Spleen (tissue), 11 donors: ENCODE data around the gene CRYBG3. TPM values are rescaled to one million over a fixed set of nuclear protein-coding genes. Genes with fewer than 3 reads are reported as not detected.

Experiments used
- DNase-seq: peaks from one replicate; pipeline ENCODE4 v3.0.0-alpha.2; 2020
- H3K27ac ChIP-seq, 8 donors: fragments of 200-600 bp; sonication (generic) in 7 of 8; 1 replicate in 4 of 8; 2 replicates in 4 of 8; pipeline versions ENCODE4 v1.5.0 to v1.8.0; 2016 to 2021; ENCODE audit warnings: inconsistent platforms in 4 of 8, mild to moderate bottlenecking in 4 of 8, moderate library complexity in 1 of 8
- H3K27me3 ChIP-seq, 7 donors: fragments of 200-600 bp; sonication (generic) in 6 of 7; replicated peaks in 1 of 7; 1 replicate in 4 of 7; 2 replicates in 3 of 7; pipeline versions ENCODE4 v1.5.0 to v1.8.0; 2016 to 2021; ENCODE audit warnings: inconsistent platforms in 3 of 7, mild to moderate bottlenecking in 1 of 7
- H3K36me3 ChIP-seq, 6 donors: fragments of 200-600 bp; sonication (generic) in 5 of 6; 1 replicate in 4 of 6; 2 replicates in 2 of 6; pipeline versions ENCODE4 v1.5.0 to v1.8.0; 2016 to 2021; ENCODE audit warnings: inconsistent platforms in 2 of 6
- H3K4me1 ChIP-seq, 6 donors: fragments of 200-600 bp; sonication (generic) in 5 of 6; 1 replicate in 3 of 6; 2 replicates in 3 of 6; pipeline versions ENCODE4 v1.5.0 to v1.8.0; 2016 to 2021; ENCODE audit warnings: inconsistent platforms in 3 of 6
- H3K4me3 ChIP-seq, 8 donors: fragments of 200-600 bp; sonication (generic) in 7 of 8; 1 replicate in 4 of 8; 2 replicates in 4 of 8; pipeline versions ENCODE4 v1.5.0 to v1.8.0; 2016 to 2021; ENCODE audit warnings: inconsistent platforms in 4 of 8, mild to moderate bottlenecking in 4 of 8, moderate library complexity in 2 of 8
- H3K9me3 ChIP-seq, 8 donors: fragments of 200-600 bp; sonication (generic) in 7 of 8; 1 replicate in 4 of 8; 2 replicates in 4 of 8; pipeline versions ENCODE4 v1.5.0 to v1.8.0; 2016 to 2021; ENCODE audit warnings: inconsistent platforms in 4 of 8
- POLR2A ChIP-seq, 3 donors: fragments of 450-650 bp; IDR thresholded peaks; one replicate each; pipeline ENCODE4 v1.5.1; 2017; ENCODE audit warnings: antibody characterized with exemption in 3 of 3, mild to moderate bottlenecking in 1 of 3
- POLR2AphosphoS5 ChIP-seq, 3 donors: sonication (generic); formaldehyde crosslinking; IDR thresholded peaks; one replicate each; pipeline ENCODE4 v1.5.1; 2017; ENCODE audit warnings: antibody characterized with exemption in 3 of 3
- WGBS, 5 donors: extraction: QIAGEN DNeasy Blood & Tissue Kit in 3 of 5; methylation state at CpG; one replicate each; pipeline versions ENCODE4 v1.1.5 to v1.1.7; 2013 to 2018; 5-methylcytosine and 5-hydroxymethylcytosine counted together
- intact Hi-C: fragments of 100-400 bp; cut with DNase I; formaldehyde crosslinking; loops from one replicate; pipeline ENCODE4 v1.15.0; 2023; ENCODE audit warnings: low total_unique reads
- polyA plus RNA-seq, 3 donors: library from polyadenylated mRNA; stranded (reverse); fragments of 200-250 nt; gene quantifications; one replicate each; pipeline ENCODE4 v1.2.1, GENCODE V29; 2013
- total RNA-seq, 7 donors: library from RNA; depleted of rRNA in 3 of 7; stranded (reverse); fragments of >200 nt in 3 of 7; fragmentation: NEBNext Ultra II Directional in 4 of 7; extraction: Animal tissue kit (Norgen Biotek cat#: 25700) in 4 of 7; gene quantifications; one replicate each; pipeline versions ENCODE4 v1.1.0 to v1.2.1, GENCODE V29; 2016 to 2021
- TF ChIP-seq, protein P1 (sequence below), 11 experiments: fragments of 200-600 bp in 7 of 11; fragments of 450-650 bp in 4 of 11; sonication (generic) in 4 of 11; IDR thresholded peaks in 8 of 11; conservative IDR thresholded peaks in 3 of 11; 1 replicate in 7 of 11; 2 replicates in 4 of 11; pipeline versions ENCODE4 v1.4.0 to v1.8.0; 2016 to 2021; ENCODE audit warnings: antibody characterized with exemption in 11 of 11, inconsistent platforms in 4 of 11, mild to moderate bottlenecking in 1 of 11
- donor health status: healthy with polysubstance abuse.
- donor health status: DM: no; HTN: no; CAD: no; lungs with moderate emphysema.
- donor health status: DM: no; HTN: no; CAD: no.
- donor health status: Bipolar disorder and iron deficiency.
- donor health status: healthy.
- donor health status: DM: no; HTN: no; CAD: no.
- donor health status: DM: yes; HTN: yes; CAD: no.

CRYBG3 gene
- total and polyA plus RNA-seq, 10 donors: 1.5 to 22.6 (median 17.6) TPM

DNA sequence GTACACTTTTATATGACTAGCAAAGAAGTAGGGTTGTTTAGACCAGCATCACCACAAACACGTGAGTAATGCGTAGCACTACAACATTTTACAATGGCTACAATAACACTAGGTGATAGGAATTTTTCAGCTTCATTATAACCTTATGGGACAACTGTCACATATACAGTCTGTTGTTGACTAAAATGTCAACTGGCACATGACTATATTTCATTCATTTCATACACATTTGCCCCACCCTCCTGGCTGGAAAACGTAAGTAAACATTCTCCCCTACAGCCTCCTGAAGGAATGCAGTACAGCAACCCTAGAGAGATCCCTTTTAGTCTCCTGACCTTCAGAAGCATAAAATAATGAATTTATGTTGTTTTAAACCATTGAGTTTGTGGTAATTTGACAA, 134.2 kb downstream of the CRYBG3 start:
- intact Hi-C loops: no loop called here

DNA sequence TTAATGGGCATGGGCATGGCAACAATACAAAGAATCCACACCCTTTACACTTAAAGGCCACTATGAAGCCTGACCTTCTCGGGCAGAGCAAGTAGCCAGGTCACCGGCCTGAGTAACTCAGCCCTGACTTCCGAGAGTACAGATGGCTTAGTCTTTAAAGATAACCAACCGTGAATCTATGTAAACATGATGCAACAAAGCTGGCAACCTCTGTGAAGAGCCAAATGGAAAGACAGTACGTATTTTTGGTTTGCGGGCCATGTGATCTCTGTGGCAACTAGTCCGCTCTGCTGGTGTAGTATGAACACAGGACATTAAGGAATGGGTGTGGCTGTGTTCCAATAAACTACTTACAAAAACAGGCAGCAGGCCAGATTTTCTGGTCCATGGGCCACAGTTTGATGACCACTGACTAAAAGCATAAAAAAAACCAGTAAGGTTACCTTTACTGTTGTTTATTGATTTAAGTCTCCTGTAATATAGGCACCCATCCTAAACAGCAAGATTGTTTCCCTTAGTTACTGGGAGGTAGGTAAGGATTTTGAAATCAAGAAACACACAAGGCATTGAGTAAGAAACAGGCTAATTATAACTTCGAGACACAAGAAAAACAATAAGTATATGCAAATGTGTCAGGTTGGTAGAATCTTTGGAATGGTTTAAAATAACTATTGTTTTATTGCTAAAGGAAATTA, 136.0 kb downstream of the CRYBG3 start:
- H3K4me1 ChIP-seq: peaks cover 0 to 10% (median 0%) of the 10 kb centered on the region in 6 donors
- TF ChIP-seq POLR2A (IDR thresholded peaks at IDR 0.05) (no peak), POLR2AphosphoS5 (IDR thresholded peaks at IDR 0.05) (no peak)
- TF ChIP-seq, protein P1, sequence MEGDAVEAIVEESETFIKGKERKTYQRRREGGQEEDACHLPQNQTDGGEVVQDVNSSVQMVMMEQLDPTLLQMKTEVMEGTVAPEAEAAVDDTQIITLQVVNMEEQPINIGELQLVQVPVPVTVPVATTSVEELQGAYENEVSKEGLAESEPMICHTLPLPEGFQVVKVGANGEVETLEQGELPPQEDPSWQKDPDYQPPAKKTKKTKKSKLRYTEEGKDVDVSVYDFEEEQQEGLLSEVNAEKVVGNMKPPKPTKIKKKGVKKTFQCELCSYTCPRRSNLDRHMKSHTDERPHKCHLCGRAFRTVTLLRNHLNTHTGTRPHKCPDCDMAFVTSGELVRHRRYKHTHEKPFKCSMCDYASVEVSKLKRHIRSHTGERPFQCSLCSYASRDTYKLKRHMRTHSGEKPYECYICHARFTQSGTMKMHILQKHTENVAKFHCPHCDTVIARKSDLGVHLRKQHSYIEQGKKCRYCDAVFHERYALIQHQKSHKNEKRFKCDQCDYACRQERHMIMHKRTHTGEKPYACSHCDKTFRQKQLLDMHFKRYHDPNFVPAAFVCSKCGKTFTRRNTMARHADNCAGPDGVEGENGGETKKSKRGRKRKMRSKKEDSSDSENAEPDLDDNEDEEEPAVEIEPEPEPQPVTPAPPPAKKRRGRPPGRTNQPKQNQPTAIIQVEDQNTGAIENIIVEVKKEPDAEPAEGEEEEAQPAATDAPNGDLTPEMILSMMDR (IDR thresholded peaks at IDR 0.05 in 8 of 11, conservative IDR thresholded peaks at IDR 0.05 in 3 of 11): no peak
- no peak overlapping the region for H3K27ac ChIP-seq
- intact Hi-C loops: no loop called here
- H3K27me3 ChIP-seq: no peaks in the 10 kb centered on the region
- DNase-seq: no peak
- no peak overlapping the region for H3K4me3 ChIP-seq
- no peaks in the 10 kb centered on the region for H3K9me3 ChIP-seq
- 86 to 94% (median 92%) methylated on average over 8 of the region's 8 CpGs for WGBS, 5 donors
- H3K36me3 ChIP-seq: peaks cover 0 to 91% (median 46%) of the 10 kb centered on the region in 6 donors

More for the DNA sequence above, 134.2 kb downstream of the CRYBG3 start:
- no peak for TF ChIP-seq POLR2AphosphoS5 (IDR thresholded peaks at IDR 0.05)
- no peak for TF ChIP-seq POLR2A (IDR thresholded peaks at IDR 0.05)
- TF ChIP-seq, protein P1 (IDR thresholded peaks at IDR 0.05 in 8 of 11, conservative IDR thresholded peaks at IDR 0.05 in 3 of 11): no peak
- Histone ChIP-seq H3K27ac (no peak overlapping the region), H3K9me3 (no peaks in the 10 kb centered on the region), H3K4me3 (no peak overlapping the region), H3K27me3 (no peaks in the 10 kb centered on the region), H3K4me1 (peaks cover 0 to 7% (median 0%) of the 10 kb centered on the region in 6 donors), H3K36me3 (peaks cover 0 to 98% (median 44%) of the 10 kb centered on the region in 6 donors)
- DNase-seq: no peak
- 85 to 95% (median 94%) methylated on average over 3 of the region's 3 CpGs for WGBS, 5 donors

DNA sequence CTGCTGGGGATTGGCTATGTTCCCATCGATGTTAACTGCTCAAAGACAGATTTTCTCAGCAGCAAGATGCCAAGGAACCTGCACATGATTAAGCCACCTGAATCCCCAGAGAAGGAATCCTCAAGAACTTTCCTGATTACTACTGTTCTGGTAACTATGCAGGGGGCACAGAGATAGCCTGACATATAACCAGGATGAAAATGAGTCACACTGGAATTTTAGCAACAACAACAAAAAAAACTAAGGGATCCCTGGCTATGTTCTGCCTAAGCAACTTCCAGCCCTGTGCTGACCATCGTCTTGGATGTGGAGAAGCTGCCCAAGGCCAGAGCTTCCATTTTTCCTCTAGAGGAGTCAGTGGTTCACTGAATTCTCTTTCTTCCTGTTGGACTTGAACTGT, 136.6 kb downstream of the CRYBG3 start:
- DNase-seq: no peak
- no peak overlapping the region for H3K4me3 ChIP-seq
- intact Hi-C loops: no loop called here
- H3K36me3 ChIP-seq: peaks cover 0 to 91% (median 44%) of the 10 kb centered on the region in 6 donors
- H3K27me3 ChIP-seq: no peaks in the 10 kb centered on the region
- H3K27ac ChIP-seq: no peak overlapping the region
- TF ChIP-seq, protein P1 (IDR thresholded peaks at IDR 0.05 in 8 of 11, conservative IDR thresholded peaks at IDR 0.05 in 3 of 11): no peak
- no peak for TF ChIP-seq POLR2AphosphoS5 (IDR thresholded peaks at IDR 0.05)
- no peak for TF ChIP-seq POLR2A (IDR thresholded peaks at IDR 0.05)
- no peaks in the 10 kb centered on the region for H3K9me3 ChIP-seq
- WGBS, 5 donors: 88 to 98% (median 96%) methylated on average over 2 of the region's 2 CpGs
- H3K4me1 ChIP-seq: peaks cover 0 to 10% (median 0%) of the 10 kb centered on the region in 6 donors

DNA sequence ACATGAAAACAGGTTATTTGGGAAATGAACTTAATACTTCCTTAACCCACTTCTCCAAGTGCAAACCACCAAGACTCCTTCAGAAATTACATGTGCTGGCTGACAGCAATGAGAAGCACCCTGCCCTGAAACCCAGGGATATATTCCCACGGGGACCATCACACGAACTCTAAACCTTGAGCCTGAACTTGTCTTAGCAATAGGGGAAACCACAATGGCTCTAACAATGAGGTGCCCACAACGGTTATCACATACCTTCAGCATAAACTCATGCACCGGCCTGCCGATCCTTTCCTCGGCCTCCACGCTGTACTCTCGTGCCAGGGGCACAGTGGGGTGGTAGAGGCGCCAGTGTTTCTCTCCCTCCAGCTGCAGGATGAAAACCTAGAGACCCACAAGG, 137.0 kb downstream of the CRYBG3 start:
- Histone ChIP-seq H3K4me3 (no peak overlapping the region), H3K36me3 (peaks cover 0 to 91% (median 41%) of the 10 kb centered on the region in 6 donors), H3K27me3 (no peaks in the 10 kb centered on the region), H3K27ac (no peak overlapping the region), H3K9me3 (no peaks in the 10 kb centered on the region), H3K4me1 (peaks cover 0 to 10% (median 0%) of the 10 kb centered on the region in 6 donors)
- TF ChIP-seq POLR2AphosphoS5 (IDR thresholded peaks at IDR 0.05) (no peak), POLR2A (IDR thresholded peaks at IDR 0.05) (no peak)
- TF ChIP-seq, protein P1 (IDR thresholded peaks at IDR 0.05 in 8 of 11, conservative IDR thresholded peaks at IDR 0.05 in 3 of 11): no peak
- intact Hi-C loops: no loop called here
- DNase-seq: no peak
- 89 to 95% (median 90%) methylated on average over 9 of the region's 9 CpGs for WGBS, 5 donors
